Naive thymus-derived CD4-positive, alpha-beta T cell (primary cell): ENCODE results near the gene MAGEA11. TPM values are rescaled to one million over a fixed set of nuclear protein-coding genes. Genes with fewer than 3 reads are reported as not detected.
"Not testable (repeated sequence)": the region's sequence is repeated elsewhere in the genome, so short reads cannot be mapped to it uniquely, and the experiment has no call there.

Experiments
- ATAC-seq: fragments of 150-1000 bp; cut with Tn5 transposase; 2 replicates; pipeline ENCODE4 v1.10.0; 2021; ENCODE audit warnings: mild to moderate bottlenecking, moderate library complexity
- CTCF ChIA-PET: fragments of 350-600 bp; sonication (Branson Sonifier 250); formaldehyde crosslinking; loops from one replicate; lab custom pipeline; 2021; ENCODE audit warnings: antibody characterized with exemption; lab: Charles Lee
- POLR2A ChIA-PET: fragments of 350-600 bp; sonication (Branson Sonifier 250); formaldehyde crosslinking; loops from one replicate; lab custom pipeline; 2021; ENCODE audit warnings: antibody characterized with exemption, inconsistent platforms; lab: Charles Lee
- DNase-seq, 9 donors: peaks; one replicate each; pipeline versions ENCODE4 v3.0.0 to v3.0.0-alpha.2; 2020 to 2022; ENCODE audit warnings: mixed read lengths in 1 of 9
- H3K27ac ChIP-seq: one replicate; pipeline ENCODE4 v1.7.0; 2013; ENCODE audit warnings: mild to moderate bottlenecking, low read depth, low read length, moderate library complexity
- H3K27me3 ChIP-seq, 2 donors: one replicate each; pipeline ENCODE4 v1.7.0; 2013; ENCODE audit warnings: low read length in 2 of 2, mild to moderate bottlenecking in 2 of 2, moderate library complexity in 2 of 2; ENCODE audit not compliant: control insufficient read depth in 2 of 2, insufficient read depth in 2 of 2
- H3K36me3 ChIP-seq, 3 experiments: 1 replicate in 2 of 3; 2 replicates in 1 of 3; pipeline ENCODE4 v1.7.0; 2013; ENCODE audit warnings: low read length in 3 of 3, mild to moderate bottlenecking in 3 of 3, moderate library complexity in 1 of 3; ENCODE audit not compliant: insufficient read depth in 3 of 3, control insufficient read depth in 2 of 3
- H3K4me1 ChIP-seq, 2 donors: one replicate each; pipeline ENCODE4 v1.7.0; 2013; ENCODE audit warnings: low read length in 2 of 2, mild to moderate bottlenecking in 2 of 2, moderate library complexity in 1 of 2; ENCODE audit not compliant: control insufficient read depth in 2 of 2, insufficient read depth in 2 of 2
- H3K4me3 ChIP-seq: 2 replicates; pipeline ENCODE4 v1.7.0; 2013; ENCODE audit warnings: mild to moderate bottlenecking, low read length
- H3K9me3 ChIP-seq, 3 experiments: 1 replicate in 2 of 3; 2 replicates in 1 of 3; pipeline ENCODE4 v1.7.0; 2013; ENCODE audit warnings: low read length in 3 of 3; ENCODE audit not compliant: control insufficient read depth in 2 of 3
- H3K27ac Mint-ChIP-seq, 9 donors: one replicate each; pipeline ENCODE4 v1.8.0; 2020 to 2022; ENCODE audit warnings: mixed read lengths in 9 of 9, mild to moderate bottlenecking in 8 of 9, moderate library complexity in 5 of 9, inconsistent platforms in 2 of 9
- H3K27me3 Mint-ChIP-seq, 5 donors: one replicate each; pipeline ENCODE4 v1.8.0; 2021 to 2022; ENCODE audit warnings: mixed read lengths in 5 of 5, mild to moderate bottlenecking in 1 of 5
- H3K36me3 Mint-ChIP-seq, 5 donors: one replicate each; pipeline ENCODE4 v1.8.0; 2020 to 2022; ENCODE audit warnings: mixed read lengths in 5 of 5, mild to moderate bottlenecking in 3 of 5, inconsistent platforms in 1 of 5
- H3K4me1 Mint-ChIP-seq, 7 donors: one replicate each; pipeline ENCODE4 v1.8.0; 2020 to 2022; ENCODE audit warnings: mixed read lengths in 7 of 7, mild to moderate bottlenecking in 3 of 7, inconsistent platforms in 1 of 7
- H3K4me3 Mint-ChIP-seq, 10 donors: one replicate each; pipeline ENCODE4 v1.8.0; 2020 to 2022; ENCODE audit warnings: mild to moderate bottlenecking in 10 of 10, mixed read lengths in 10 of 10, moderate library complexity in 6 of 10, inconsistent platforms in 2 of 10
- H3K9me3 Mint-ChIP-seq, 11 donors: one replicate each; pipeline ENCODE4 v1.8.0; 2020 to 2022; ENCODE audit warnings: mixed read lengths in 11 of 11, mild to moderate bottlenecking in 4 of 11, inconsistent platforms in 1 of 11, moderate library complexity in 1 of 11
- intact Hi-C, 2 donors: fragments of 100-400 bp; cut with micrococcal nuclease; formaldehyde crosslinking; loops; one replicate each; pipeline ENCODE4 v1.15.1; 2023
- polyA plus RNA-seq, 2 donors: library from polyadenylated mRNA; unstranded; fragments of 300-500 nt; fragmentation: Illumina TruSeq; gene quantifications; one replicate each; pipeline ENCODE4 v1.2.3, GENCODE V29; 2021
- total RNA-seq, 6 experiments: library from RNA in 5 of 6; stranded (reverse) in 5 of 6; gene quantifications; 1 replicate in 5 of 6; 2 replicates in 1 of 6; pipeline ENCODE4 v1.2.3 and lab custom pipeline; 2021 to 2026

MAGEA11 gene
- total and polyA plus RNA-seq, 7 experiments from 2014 or later: not detected

- no peaks in the 10 kb centered on the region for H3K9me3 ChIP-seq
- ATAC-seq: no peak
- CTCF ChIA-PET: no interaction called here
- DNase-seq: no peak
- Mint-ChIP-seq H3K27me3 (no peaks in the 10 kb centered on the region), H3K27ac (no peak overlapping the region), H3K4me1 (no peaks in the 10 kb centered on the region), H3K36me3 (no peaks in the 10 kb centered on the region), H3K9me3 (no peaks in the 10 kb centered on the region), H3K4me3 (no peak overlapping the region)
- no peak overlapping the region for H3K27ac ChIP-seq
- no peaks in the 10 kb centered on the region for H3K4me1 ChIP-seq
- no peak overlapping the region for H3K4me3 ChIP-seq
- POLR2A ChIA-PET: no interaction called here
- H3K36me3 ChIP-seq: no peaks in the 10 kb centered on the region
- H3K27me3 ChIP-seq: no peaks in the 10 kb centered on the region
- intact Hi-C loops: no loop called here
These were observed 4.8 kb downstream of the MAGEA11 start for GRCh38 chrX:149716632-149717031.

GRCh38 chrX:149717803-149718202 lies 5.9 kb downstream of the MAGEA11 start:
- Mint-ChIP-seq H3K4me3 (no peak overlapping the region), H3K36me3 (no peaks in the 10 kb centered on the region), H3K27me3 (no peaks in the 10 kb centered on the region), H3K27ac (no peak overlapping the region), H3K9me3 (no peaks in the 10 kb centered on the region), H3K4me1 (no peaks in the 10 kb centered on the region)
- Histone ChIP-seq H3K36me3 (no peaks in the 10 kb centered on the region), H3K9me3 (no peaks in the 10 kb centered on the region), H3K27ac (no peak overlapping the region), H3K4me1 (no peaks in the 10 kb centered on the region), H3K27me3 (no peaks in the 10 kb centered on the region), H3K4me3 (no peak overlapping the region)
- no peak for DNase-seq
- intact Hi-C loops: no loop called here
- CTCF ChIA-PET: no interaction called here
- POLR2A ChIA-PET: no interaction called here
- no peak for ATAC-seq

DNA sequence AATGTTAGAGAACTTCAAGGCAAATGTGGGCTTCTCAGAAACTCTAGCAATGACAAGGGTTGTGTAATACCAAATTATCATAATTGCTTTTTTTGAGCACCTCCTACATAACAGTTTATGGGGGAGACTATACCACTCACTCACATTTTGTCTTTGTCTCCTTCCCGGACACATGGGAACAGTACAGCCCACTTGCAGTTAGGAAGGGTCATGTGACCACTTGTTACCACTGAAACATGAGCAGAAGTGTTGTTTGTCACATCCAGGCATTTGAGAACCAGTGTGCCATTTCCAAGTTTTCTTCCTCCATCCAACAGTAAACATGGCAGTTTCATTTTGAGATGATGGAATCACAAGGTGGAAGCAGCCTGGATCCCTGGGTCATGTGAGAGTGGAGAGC lies 6.9 kb downstream of the MAGEA11 start:
- Histone ChIP-seq H3K27me3 (no peaks in the 10 kb centered on the region), H3K4me1 (no peaks in the 10 kb centered on the region), H3K36me3 (no peaks in the 10 kb centered on the region), H3K9me3 (no peaks in the 10 kb centered on the region), H3K4me3 (no peak overlapping the region), H3K27ac (no peak overlapping the region)
- DNase-seq (no peak), ATAC-seq (no peak)
- H3K4me1 Mint-ChIP-seq: no peaks in the 10 kb centered on the region
- no peaks in the 10 kb centered on the region for H3K27me3 Mint-ChIP-seq
- ChIA-PET CTCF (no interaction called here), POLR2A (no interaction called here)
- H3K36me3 Mint-ChIP-seq: no peaks in the 10 kb centered on the region
- intact Hi-C loops: no loop called here
- no peaks in the 10 kb centered on the region for H3K9me3 Mint-ChIP-seq
- peak overlapping the region in 1 of 9 donors; percentile 22 for H3K27ac Mint-ChIP-seq
- no peak overlapping the region for H3K4me3 Mint-ChIP-seq

DNA sequence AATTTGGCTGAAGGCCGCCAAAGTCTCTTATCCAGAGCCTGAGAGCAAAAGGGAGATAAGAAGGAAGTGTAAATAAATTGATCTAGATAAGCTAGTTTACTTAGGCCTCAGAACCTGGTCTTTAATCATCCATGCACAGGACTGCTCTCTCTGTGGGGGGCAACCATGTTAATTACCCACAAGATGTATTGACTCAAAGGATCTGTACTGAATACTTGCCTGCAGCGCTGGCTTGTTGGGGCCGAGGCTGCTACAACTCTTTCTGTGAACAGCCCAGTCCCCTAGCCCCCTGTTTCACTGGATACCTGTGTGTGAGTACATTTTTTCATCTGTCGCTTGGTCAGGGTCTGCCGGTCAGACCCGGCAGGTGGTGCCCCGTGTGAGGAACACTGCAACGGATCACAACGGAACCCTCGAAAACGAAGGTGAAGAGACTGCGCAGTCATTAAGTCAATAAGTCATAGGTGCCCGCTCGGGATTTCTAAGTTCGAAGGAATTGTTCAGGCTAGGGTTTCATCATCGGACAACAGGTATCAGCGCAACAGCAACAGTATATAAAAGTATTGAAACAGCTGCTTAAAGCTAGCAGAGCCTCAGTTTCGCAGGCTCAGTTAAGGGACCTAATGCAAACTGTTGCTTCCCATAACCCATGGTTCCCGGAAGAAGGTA lies 8.3 kb downstream of the MAGEA11 start:
- Mint-ChIP-seq H3K4me3 (no peak overlapping the region), H3K4me1 (no peaks in the 10 kb centered on the region), H3K36me3 (no peaks in the 10 kb centered on the region), H3K9me3 (no peaks in the 10 kb centered on the region), H3K27me3 (no peaks in the 10 kb centered on the region), H3K27ac (no peak overlapping the region)
- no peaks in the 10 kb centered on the region for H3K36me3 ChIP-seq
- intact Hi-C loops: no loop called here
- no peak for DNase-seq
- H3K4me1 ChIP-seq: no peaks in the 10 kb centered on the region
- ChIA-PET CTCF (no interaction called here), POLR2A (no interaction called here)
- no peaks in the 10 kb centered on the region for H3K9me3 ChIP-seq
- no peaks in the 10 kb centered on the region for H3K27me3 ChIP-seq
- no peak overlapping the region for H3K4me3 ChIP-seq
- no peak for ATAC-seq
- no peak overlapping the region for H3K27ac ChIP-seq

GRCh38 chrX:149721241-149721640 lies 9.4 kb downstream of the MAGEA11 start:
- intact Hi-C loops, H3K36me3 ChIP-seq, H3K27ac ChIP-seq, H3K9me3 ChIP-seq, DNase-seq, H3K4me3 ChIP-seq, H3K27me3 Mint-ChIP-seq, POLR2A ChIA-PET, H3K9me3 Mint-ChIP-seq, H3K36me3 Mint-ChIP-seq, H3K4me1 Mint-ChIP-seq, ATAC-seq, CTCF ChIA-PET, H3K4me3 Mint-ChIP-seq, H3K4me1 ChIP-seq, H3K27me3 ChIP-seq, H3K27ac Mint-ChIP-seq: not testable (repeated sequence)

DNA sequence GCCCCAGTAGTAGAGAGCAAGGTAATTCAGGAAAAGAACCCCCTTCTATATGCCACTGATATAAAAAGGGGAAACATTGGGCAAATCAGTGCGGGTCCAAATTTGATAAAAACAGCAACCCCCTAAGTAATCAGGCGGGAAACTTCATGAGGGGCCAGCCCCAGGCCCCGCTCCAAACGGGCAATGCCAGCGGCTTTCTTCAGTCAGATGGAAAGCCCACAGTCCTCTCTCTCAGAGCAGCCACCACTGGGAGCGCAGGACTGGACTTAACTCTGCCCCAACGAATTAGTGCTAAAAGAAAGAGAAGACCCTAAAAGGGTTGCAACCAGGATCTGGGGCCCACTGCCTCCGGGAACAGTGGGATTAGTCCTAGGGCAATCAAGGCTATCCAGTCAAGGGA lies 9.9 kb downstream of the MAGEA11 start:
- Mint-ChIP-seq H3K27me3 (no peaks in the 10 kb centered on the region), H3K27ac (no peak overlapping the region), H3K9me3 (no peaks in the 10 kb centered on the region), H3K4me1 (no peaks in the 10 kb centered on the region), H3K36me3 (no peaks in the 10 kb centered on the region), H3K4me3 (no peak overlapping the region)
- H3K36me3 ChIP-seq: no peaks in the 10 kb centered on the region
- no peaks in the 10 kb centered on the region for H3K4me1 ChIP-seq
- CTCF ChIA-PET: no interaction called here
- POLR2A ChIA-PET: no interaction called here
- no peaks in the 10 kb centered on the region for H3K9me3 ChIP-seq
- no peak overlapping the region for H3K27ac ChIP-seq
- DNase-seq: no peak
- intact Hi-C loops: no loop called here
- ATAC-seq: no peak
- no peaks in the 10 kb centered on the region for H3K27me3 ChIP-seq
- H3K4me3 ChIP-seq: no peak overlapping the region

- H3K27me3 Mint-ChIP-seq, H3K4me1 ChIP-seq, H3K4me3 ChIP-seq, ATAC-seq, H3K27me3 ChIP-seq, H3K9me3 Mint-ChIP-seq, H3K9me3 ChIP-seq, intact Hi-C loops, H3K36me3 ChIP-seq, H3K27ac ChIP-seq, DNase-seq, CTCF ChIA-PET, H3K36me3 Mint-ChIP-seq, H3K27ac Mint-ChIP-seq, POLR2A ChIA-PET, H3K4me1 Mint-ChIP-seq, H3K4me3 Mint-ChIP-seq: not testable (repeated sequence)
These were observed 11.8 kb downstream of the MAGEA11 start for GRCh38 chrX:149723583-149724118.
